Measurements from ENCODE around the gene ACTR3C.

DNA sequence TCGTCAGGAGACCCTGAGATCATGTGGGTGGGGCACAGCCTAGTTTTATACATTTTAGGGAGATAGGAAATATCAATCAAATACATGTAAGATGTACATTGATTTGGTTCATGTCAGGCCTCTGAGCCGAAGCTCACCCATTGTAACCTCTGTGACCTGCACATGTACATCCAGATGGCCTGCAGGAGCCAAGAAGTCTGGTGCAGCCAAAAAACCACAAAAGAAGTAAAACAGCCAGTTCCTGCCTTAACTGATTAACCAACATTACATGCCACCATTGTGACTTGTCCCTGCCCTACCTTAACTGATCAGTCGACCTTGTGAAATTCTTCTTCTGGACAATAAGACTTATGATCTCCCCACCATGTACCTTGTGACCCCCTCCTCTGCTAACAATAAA lies 16.2 kb downstream of the ACTR3C start:
- TF ChIP-seq, protein P1, sequence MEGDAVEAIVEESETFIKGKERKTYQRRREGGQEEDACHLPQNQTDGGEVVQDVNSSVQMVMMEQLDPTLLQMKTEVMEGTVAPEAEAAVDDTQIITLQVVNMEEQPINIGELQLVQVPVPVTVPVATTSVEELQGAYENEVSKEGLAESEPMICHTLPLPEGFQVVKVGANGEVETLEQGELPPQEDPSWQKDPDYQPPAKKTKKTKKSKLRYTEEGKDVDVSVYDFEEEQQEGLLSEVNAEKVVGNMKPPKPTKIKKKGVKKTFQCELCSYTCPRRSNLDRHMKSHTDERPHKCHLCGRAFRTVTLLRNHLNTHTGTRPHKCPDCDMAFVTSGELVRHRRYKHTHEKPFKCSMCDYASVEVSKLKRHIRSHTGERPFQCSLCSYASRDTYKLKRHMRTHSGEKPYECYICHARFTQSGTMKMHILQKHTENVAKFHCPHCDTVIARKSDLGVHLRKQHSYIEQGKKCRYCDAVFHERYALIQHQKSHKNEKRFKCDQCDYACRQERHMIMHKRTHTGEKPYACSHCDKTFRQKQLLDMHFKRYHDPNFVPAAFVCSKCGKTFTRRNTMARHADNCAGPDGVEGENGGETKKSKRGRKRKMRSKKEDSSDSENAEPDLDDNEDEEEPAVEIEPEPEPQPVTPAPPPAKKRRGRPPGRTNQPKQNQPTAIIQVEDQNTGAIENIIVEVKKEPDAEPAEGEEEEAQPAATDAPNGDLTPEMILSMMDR (CRISPR knock-in tag; IDR thresholded peaks at IDR 0.05), result no peak
- TF ChIP-seq ZNF335 (CRISPR knock-in tag; IDR thresholded peaks at IDR 0.05) (no peak), DMAP1 (CRISPR knock-in tag; IDR thresholded peaks at IDR 0.05) (no peak), AHR (CRISPR knock-in tag; IDR thresholded peaks at IDR 0.05) (no peak), RFXAP (CRISPR knock-in tag; IDR thresholded peaks at IDR 0.05; ENCODE audit: borderline replicate concordance) (no peak), ZNF563 (CRISPR knock-in tag; IDR thresholded peaks at IDR 0.05) (no peak)

Measured in HepG2 (cell line).